HCT116 (cell line): ENCODE data around the gene KDM5A. TPM values are rescaled to one million over a fixed set of nuclear protein-coding genes. Genes with fewer than 3 reads are reported as not detected.

Experiments used
- ATAC-seq: fragments of 200-7000 bp; cut with Tn5 transposase; 2 replicates; pipeline ENCODE4 v1.9.1; 2020; ENCODE audit warnings: mild to moderate bottlenecking, moderate library complexity
- BruUV-seq: library from RNA; stranded (reverse); fragments of 400-500 nt; replicated peaks from 2 replicates; lab custom pipeline; 2021; lab: Mats Ljungman, UMichigan
- CTCF ChIA-PET: fragments of 300-600 bp; sonication (Branson Sonifier 250); formaldehyde crosslinking; loops from one replicate; lab custom pipeline; 2021; ENCODE audit warnings: antibody characterized with exemption; lab: Charles Lee
- POLR2A ChIA-PET: fragments of 300-600, 350-600 bp; sonication (Branson Sonifier 250); formaldehyde crosslinking; loops from one replicate; lab custom pipeline; 2021; ENCODE audit warnings: antibody characterized with exemption; lab: Charles Lee
- RAD21 ChIA-PET, 2 experiments: fragments of 300-600 bp; sonication (Branson Sonifier 250); formaldehyde crosslinking; loops; one replicate each; lab custom pipeline; 2023; ENCODE audit warnings: low total read pairs in 2 of 2; ENCODE audit not compliant: uncharacterized antibody in 2 of 2, unreplicated experiment in 2 of 2, low non-redundant PET in 1 of 2; lab: Charles Lee
- DNase-seq: peaks from one replicate; pipeline ENCODE4 v3.0.0-alpha.2; 2010; ENCODE audit warnings: low read depth, low spot score
- H2AFZ ChIP-seq: fragments of 200-600 bp; shearing (Covaris generic), sonication (generic); 2 replicates; pipeline ENCODE4 v1.6.1; 2017; ENCODE audit warnings: low read depth, mixed run types, mixed read lengths, antibody characterized with exemption, low read length; ENCODE audit not compliant: poor library complexity, severe bottlenecking
- H3K27ac ChIP-seq: 2 replicates; pipeline ENCODE4 v1.5.1; 2012; ENCODE audit warnings: low read depth, low read length
- H3K27me3 ChIP-seq: fragments of 200-600 bp; sonication (generic); 2 replicates; pipeline ENCODE4 v1.6.1; 2016; ENCODE audit warnings: mixed run types, low read length, mixed read lengths; ENCODE audit not compliant: insufficient read depth
- H3K36me3 ChIP-seq, 2 experiments: fragments of 200-500 bp in 1 of 2; fragments of 200-600 bp in 1 of 2; sonication (Bioruptor generic) in 1 of 2; sonication (generic) in 1 of 2; 2 replicates each; pipeline versions ENCODE4 v1.5.1 to v1.6.1; 2014 to 2016; ENCODE audit warnings: low read length in 2 of 2, inconsistent platforms in 1 of 2, mixed read lengths in 1 of 2, mixed run types in 1 of 2; ENCODE audit not compliant: insufficient read depth in 2 of 2, control insufficient read depth in 1 of 2
- H3K4me1 ChIP-seq, 2 experiments: fragments of 200-600 bp in 1 of 2; sonication (generic) in 1 of 2; 2 replicates each; pipeline versions ENCODE4 v1.5.1 to v1.6.1; 2012 to 2017; ENCODE audit warnings: low read length in 2 of 2, inconsistent platforms in 1 of 2, mild to moderate bottlenecking in 1 of 2, mixed read lengths in 1 of 2, mixed run types in 1 of 2, moderate library complexity in 1 of 2; ENCODE audit not compliant: insufficient read depth in 2 of 2, control insufficient read depth in 1 of 2
- H3K4me2 ChIP-seq: fragments of 200-600 bp; sonication (generic); 2 replicates; pipeline ENCODE4 v1.6.1; 2017; ENCODE audit warnings: mixed run types, low read length, mixed read lengths
- H3K4me3 ChIP-seq, 2 experiments: fragments of 200-600 bp in 1 of 2; sonication (generic) in 1 of 2; replicated peaks in 1 of 2; 2 replicates each; pipeline ENCODE4 v1.5.1; 2011 to 2016; ENCODE audit warnings: low read length in 2 of 2, control low read depth in 1 of 2, low read depth in 1 of 2, mild to moderate bottlenecking in 1 of 2, mixed read lengths in 1 of 2, mixed run types in 1 of 2
- H3K79me2 ChIP-seq: fragments of 200-600 bp; sonication (generic); 2 replicates; pipeline ENCODE4 v1.6.1; 2017; ENCODE audit warnings: mild to moderate bottlenecking, mixed run types, low read length, moderate library complexity, mixed read lengths; ENCODE audit not compliant: insufficient read depth
- H3K9ac ChIP-seq: fragments of 200-600 bp; sonication (generic); 2 replicates; pipeline ENCODE4 v1.6.1; 2016; ENCODE audit warnings: low read length, mixed read lengths
- H3K9me2 ChIP-seq: fragments of 200-600 bp; sonication (generic), shearing (Covaris generic); 2 replicates; pipeline ENCODE4 v1.6.1; 2017; ENCODE audit warnings: mixed run types, mild to moderate bottlenecking, moderate library complexity; ENCODE audit not compliant: insufficient read depth
- H3K9me3 ChIP-seq, 2 experiments: fragments of 200-500 bp in 1 of 2; fragments of 200-600 bp in 1 of 2; sonication (Bioruptor generic) in 1 of 2; sonication (generic) in 1 of 2; 2 replicates each; pipeline ENCODE4 v1.6.1; 2014 to 2017; ENCODE audit warnings: low read length in 2 of 2, mixed read lengths in 2 of 2, inconsistent platforms in 1 of 2, low read depth in 1 of 2, mild to moderate bottlenecking in 1 of 2, mixed run types in 1 of 2, moderate library complexity in 1 of 2; ENCODE audit not compliant: control insufficient read depth in 1 of 2, insufficient read depth in 1 of 2
- H4K20me1 ChIP-seq: fragments of 200-600 bp; sonication (generic), shearing (Covaris generic); 2 replicates; pipeline ENCODE4 v1.6.1; 2017; ENCODE audit warnings: mixed run types, mild to moderate bottlenecking, moderate library complexity; ENCODE audit not compliant: insufficient read depth
- ATF3 ChIP-seq: IDR thresholded peaks from 2 replicates; pipeline ENCODE4 v1.6.1; 2012
- CBX3 ChIP-seq: IDR thresholded peaks from 2 replicates; pipeline ENCODE4 v1.6.1; 2012; ENCODE audit warnings: low read depth
- CEBPB ChIP-seq: IDR thresholded peaks from 2 replicates; pipeline ENCODE4 v1.6.1; 2012; ENCODE audit warnings: low read depth
- ELF1 ChIP-seq: IDR thresholded peaks from 2 replicates; pipeline ENCODE4 v1.6.1; 2012; ENCODE audit warnings: low read depth, borderline replicate concordance
- EZH2 ChIP-seq: fragments of 200-600 bp; sonication (generic); IDR thresholded peaks from 2 replicates; pipeline ENCODE4 v1.6.1; 2017; ENCODE audit warnings: antibody characterized with exemption, mixed run types
- EZH2phosphoT487 ChIP-seq: fragments of 200-600 bp; IDR thresholded peaks from 2 replicates; pipeline ENCODE4 v1.6.1; 2018; ENCODE audit warnings: antibody characterized with exemption, borderline replicate concordance
- FOSL1 ChIP-seq: IDR thresholded peaks from 2 replicates; pipeline ENCODE4 v1.6.1; 2012; ENCODE audit warnings: low read depth
- JUND ChIP-seq: IDR thresholded peaks from 2 replicates; pipeline ENCODE4 v1.6.1; 2012
- POLR2A ChIP-seq: IDR thresholded peaks from 2 replicates; pipeline ENCODE4 v1.7.0; 2011; ENCODE audit warnings: borderline replicate concordance; ENCODE audit not compliant: insufficient read depth, insufficient read length; ENCODE audit errors: extremely low read depth
- POLR2AphosphoS5 ChIP-seq: IDR thresholded peaks from 2 replicates; pipeline ENCODE4 v1.6.1; 2011; ENCODE audit warnings: mild to moderate bottlenecking, low read depth, low read length, moderate library complexity
- RAD21 ChIP-seq: IDR thresholded peaks from 2 replicates; pipeline ENCODE4 v1.6.1; 2012; ENCODE audit warnings: low read depth, mild to moderate bottlenecking
- REST ChIP-seq: IDR thresholded peaks from 2 replicates; pipeline ENCODE4 v1.6.1; 2012; ENCODE audit warnings: low read depth
- SIN3A ChIP-seq: IDR thresholded peaks from 2 replicates; pipeline ENCODE4 v1.6.1; 2012; ENCODE audit warnings: low read depth
- SP1 ChIP-seq: IDR thresholded peaks from 2 replicates; pipeline ENCODE4 v1.6.1; 2012; ENCODE audit warnings: low read depth
- TCF7L2 ChIP-seq: IDR thresholded peaks from 2 replicates; pipeline ENCODE4 v1.7.0; 2011; ENCODE audit warnings: borderline replicate concordance, inconsistent platforms; ENCODE audit not compliant: insufficient read depth, insufficient read length; ENCODE audit errors: extremely low read depth
- YY1 ChIP-seq: IDR thresholded peaks from 2 replicates; pipeline ENCODE4 v1.6.1; 2011; ENCODE audit warnings: low read length, low read depth, moderate library complexity, mild to moderate bottlenecking; ENCODE audit not compliant: insufficient replicate concordance; ENCODE audit errors: extremely low read depth
- ZNF274 ChIP-seq: fragments of 200-500 bp; sonication (Bioruptor generic); IDR thresholded peaks from 2 replicates; pipeline ENCODE4 v1.6.1; 2014; ENCODE audit warnings: mild to moderate bottlenecking, low read depth, low read length, inconsistent platforms
- intact Hi-C: fragments of 100-400 bp; cut with micrococcal nuclease; formaldehyde crosslinking; loops from 2 replicates; pipeline ENCODE4 v1.10.0; 2022
- total RNA-seq: library from RNA; stranded (reverse); gene quantifications from one replicate; pipeline ENCODE4 v1.2.1, GENCODE V29; 2021; ENCODE audit not compliant: unreplicated experiment

Gene KDM5A
- total RNA-seq, 1 experiment from 2014 or later = 49.0 TPM

GRCh38 chr12:359091-359490, 30.0 kb downstream of the KDM5A start:
- POLR2A ChIA-PET = no interaction called here
- Histone ChIP-seq H4K20me1 (0 out of 2 replicates have a peak, but pooled peaks cover 6% of the 10 kb centered on the region), H3K9ac (no peak overlapping the region), H3K27ac (no peak overlapping the region), H3K9me3 (no peaks in the 10 kb centered on the region), H3K4me1 (peaks cover 18 to 23% of the 10 kb centered on the region in 2 experiments), H3K9me2 (no peaks in the 10 kb centered on the region), H3K27me3 (no peaks in the 10 kb centered on the region), H3K36me3 (peaks cover 9 to 34% of the 10 kb centered on the region in 2 experiments; a peak in 3 of 4 replicates), H3K4me2 (peak overlapping the region; percentile 16; the same call in 1 of the 2 replicates), H3K4me3 (no peak overlapping the region), H2AFZ (no peak overlapping the region), H3K79me2 (no peaks in the 10 kb centered on the region; the same call in 1 of the 2 replicates)
- no peak for DNase-seq
- intact Hi-C loops = no loop called here
- no TSS peak for BruUV-seq
- RAD21 ChIA-PET = no interaction called here
- no peak for ATAC-seq
- TF ChIP-seq REST (no peak), ATF3 (no peak), CBX3 (no peak), FOSL1 (no peak), TCF7L2 (no peak), JUND (no peak), SP1 (no peak), POLR2A (no peak), EZH2phosphoT487 (no peak), POLR2AphosphoS5 (no peak), ELF1 (no peak), RAD21 (no peak), EZH2 (no peak), ZNF274 (no peak), SIN3A (no peak), CEBPB (no peak), YY1 (no peak)
- CTCF ChIA-PET = no interaction called here
